Activated naive CD4-positive, alpha-beta T cell (primary cell): ENCODE data around the gene CAD.
"Not testable (repeated sequence)": the region's sequence is repeated elsewhere in the genome, so short reads cannot be mapped to it uniquely, and the experiment has no call there.

Experiments
- DNase-seq, 4 experiments: peaks; one replicate each; lab custom pipeline; 2025; lab: John Stamatoyannopoulos, UW

The CAD gene

GRCh38 chr2:27217173-27218121 is at the start of gene CAD:
Gene CAD (plus strand): TSS chr2:27217369. CDS start chr2:27217552, 183 bp downstream.
- peak; percentile 71 to 85 (median 78) for DNase-seq

GRCh38 chr2:27170581-27171337 is 46.4 kb upstream of the CAD start:
- DNase-seq: no peak

DNA sequence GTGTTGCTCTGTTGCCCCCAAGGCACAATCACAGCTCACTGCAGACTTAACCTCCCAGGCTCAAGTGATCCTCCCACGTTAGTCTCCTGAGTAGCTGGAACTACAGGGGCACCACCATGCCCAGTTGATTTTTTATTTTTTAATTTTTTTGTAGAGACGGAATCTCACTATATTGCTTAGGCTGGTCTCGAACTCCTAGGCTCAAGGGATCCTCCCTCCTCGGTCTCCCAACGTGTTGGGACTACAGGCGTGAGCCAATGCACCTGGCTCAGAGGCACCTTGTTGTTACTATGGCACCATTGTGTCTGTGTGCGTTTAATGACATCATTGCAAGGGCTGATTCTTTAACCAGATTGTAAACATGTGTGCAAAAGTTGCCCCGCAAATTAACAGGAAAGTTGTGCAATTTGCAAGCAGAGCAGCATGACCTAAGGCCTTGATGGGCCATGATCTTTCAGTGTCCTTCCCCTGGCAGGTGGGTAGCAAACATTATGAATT is 45.8 kb upstream of the CAD start:
- no peak for DNase-seq

DNA sequence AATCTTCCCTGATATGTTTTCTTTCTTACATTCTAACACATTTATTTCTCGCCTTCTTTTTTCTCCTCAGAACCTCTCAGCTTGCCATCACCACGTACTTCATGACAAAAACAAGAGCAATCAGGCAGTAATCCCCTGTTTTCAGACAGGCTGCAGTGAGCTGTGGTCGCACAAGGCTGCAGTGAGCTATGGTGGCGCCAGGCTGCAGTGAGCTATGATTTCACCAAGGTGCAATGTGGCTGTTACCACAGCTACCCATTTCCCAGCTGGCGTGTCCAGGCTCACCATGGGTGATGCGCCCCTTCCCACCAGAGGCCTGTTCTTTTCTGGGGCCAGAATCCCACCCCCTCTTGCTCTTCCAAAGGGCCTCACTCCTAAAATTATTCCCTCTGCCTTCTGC is 42.5 kb upstream of the CAD start:
- DNase-seq: no peak

DNA sequence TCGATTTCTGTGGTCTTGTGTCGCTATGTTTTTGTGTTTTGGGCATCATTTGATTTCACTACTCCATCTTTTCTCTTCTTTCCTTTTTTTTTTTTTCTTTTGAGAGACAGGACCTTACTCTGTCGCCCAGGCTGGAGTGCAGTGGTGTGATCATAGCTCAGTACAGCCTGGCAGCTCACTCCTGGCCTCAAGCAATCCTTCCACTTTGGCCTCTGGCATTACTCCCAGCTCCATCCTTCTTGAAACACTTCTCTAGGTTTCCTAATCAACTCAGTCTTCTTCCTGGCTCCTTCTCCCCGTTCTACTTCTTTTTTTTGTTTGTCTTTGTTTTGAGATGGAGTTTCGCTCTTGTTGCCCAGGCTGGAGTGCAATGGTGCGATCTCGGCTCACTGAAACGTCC is 41.8 kb upstream of the CAD start:
- no peak for DNase-seq

GRCh38 chr2:27175781-27176180 is 41.4 kb upstream of the CAD start:
- DNase-seq: not testable (repeated sequence)

- no peak for DNase-seq
Observed at GRCh38 chr2:27177441-27178351, 39.5 kb upstream of the CAD start.

DNA sequence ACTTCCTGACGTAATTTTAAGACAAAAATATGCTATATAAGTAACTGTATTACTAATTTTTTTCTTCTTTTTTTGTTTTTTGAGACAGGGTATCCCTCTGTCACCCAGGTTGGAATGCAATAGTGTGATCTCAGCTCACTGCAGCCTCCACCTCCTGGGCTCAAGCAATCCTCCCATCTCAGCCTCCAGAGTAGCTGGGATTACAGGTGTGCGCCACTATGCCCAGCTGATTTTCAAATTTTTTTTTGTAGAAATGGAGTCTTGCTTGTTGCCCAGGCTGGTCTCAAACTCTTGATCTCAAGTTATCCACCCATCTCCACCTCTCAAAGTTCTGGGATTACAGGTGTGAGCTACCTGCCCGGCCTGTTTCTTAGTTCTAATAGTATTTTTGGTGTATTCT is 38.7 kb upstream of the CAD start:
- no peak for DNase-seq

DNA sequence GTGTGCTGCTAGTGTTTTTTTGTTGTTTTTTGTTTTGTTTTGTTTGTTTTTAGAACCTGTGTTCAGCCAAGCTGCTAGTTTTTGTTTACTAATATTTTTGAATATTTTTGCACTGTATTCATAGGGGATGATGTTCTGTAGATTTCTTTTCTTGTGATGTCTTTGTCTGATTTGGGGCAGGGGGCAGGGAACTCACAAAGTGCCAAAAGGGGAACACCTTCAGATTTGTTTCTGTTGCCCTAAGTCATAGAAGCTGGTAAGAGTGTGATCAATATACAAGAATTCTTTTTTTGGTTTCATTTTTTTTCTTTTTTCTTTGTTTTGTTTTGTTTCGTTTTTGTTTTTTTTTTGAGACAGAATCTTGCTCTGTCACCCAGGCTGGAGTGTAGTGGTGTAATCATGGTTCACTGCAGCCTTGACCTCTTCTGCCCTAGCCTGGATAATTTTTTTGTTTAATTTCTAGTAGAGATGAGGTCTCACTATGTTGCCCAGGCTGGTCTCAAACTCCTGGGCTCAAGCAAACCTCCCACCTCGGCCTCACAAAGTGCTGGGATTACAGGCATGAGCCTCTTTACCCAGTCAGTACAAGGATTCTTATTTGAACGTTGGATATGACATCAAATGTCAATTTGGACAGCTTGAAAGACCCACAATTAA is 37.7 kb upstream of the CAD start:
- no peak for DNase-seq

GRCh38 chr2:27182346-27182745 is 34.8 kb upstream of the CAD start:
- no peak for DNase-seq

DNA sequence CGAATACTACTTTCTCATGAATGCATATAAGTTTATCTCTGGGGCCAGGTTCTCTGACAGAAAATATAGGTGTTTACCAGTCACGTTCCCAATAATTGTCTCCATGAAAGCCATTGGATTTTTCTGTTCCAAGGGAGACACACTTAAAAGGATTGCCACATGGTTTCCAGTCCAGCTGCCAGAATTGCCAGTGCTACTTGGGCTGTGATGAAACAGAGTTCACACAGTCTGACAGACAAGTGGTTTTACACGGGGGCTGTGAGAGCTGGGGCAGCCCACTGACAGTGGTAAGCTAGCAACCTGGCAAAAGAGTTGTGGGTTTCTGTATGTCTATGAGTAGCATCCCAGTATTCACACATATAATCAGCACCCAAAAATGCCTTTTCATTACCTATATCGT is 33.1 kb upstream of the CAD start:
- DNase-seq: no peak

DNA sequence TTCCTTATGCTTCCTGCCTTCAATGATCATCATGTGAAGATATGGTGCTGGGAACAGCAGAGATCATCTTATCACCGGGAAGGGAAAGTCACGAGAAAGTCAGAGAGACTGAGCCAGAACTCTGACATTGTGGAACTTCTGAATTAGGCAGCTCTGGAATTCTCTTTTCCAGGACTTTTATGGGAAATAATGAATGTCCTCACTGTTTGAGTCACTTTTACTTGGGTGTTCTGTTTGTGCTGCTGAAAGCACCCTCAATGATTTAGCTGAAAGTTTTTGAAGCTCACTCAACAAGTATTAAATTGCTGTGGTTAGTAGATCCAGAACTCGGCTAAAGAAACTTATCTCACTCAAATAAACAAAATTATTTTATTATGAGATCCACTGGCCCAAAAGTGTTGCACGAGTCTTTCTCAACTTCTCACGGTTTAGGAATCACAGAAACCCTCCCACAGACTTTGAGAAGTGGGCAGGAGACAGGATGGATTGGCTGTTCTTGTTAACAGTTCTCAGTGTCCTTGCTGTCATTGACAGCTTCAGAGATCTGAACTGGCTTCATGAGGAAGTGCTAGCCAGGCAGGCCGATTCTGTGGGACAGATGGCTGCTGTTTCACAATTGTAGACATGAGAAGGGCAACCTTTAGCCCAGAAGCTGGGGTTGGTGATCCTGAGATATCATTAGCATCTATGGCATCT is 31.7 kb upstream of the CAD start:
- DNase-seq: no peak

- no peak for DNase-seq
Observed at GRCh38 chr2:27186613-27187345, 30.4 kb upstream of the CAD start.

DNA sequence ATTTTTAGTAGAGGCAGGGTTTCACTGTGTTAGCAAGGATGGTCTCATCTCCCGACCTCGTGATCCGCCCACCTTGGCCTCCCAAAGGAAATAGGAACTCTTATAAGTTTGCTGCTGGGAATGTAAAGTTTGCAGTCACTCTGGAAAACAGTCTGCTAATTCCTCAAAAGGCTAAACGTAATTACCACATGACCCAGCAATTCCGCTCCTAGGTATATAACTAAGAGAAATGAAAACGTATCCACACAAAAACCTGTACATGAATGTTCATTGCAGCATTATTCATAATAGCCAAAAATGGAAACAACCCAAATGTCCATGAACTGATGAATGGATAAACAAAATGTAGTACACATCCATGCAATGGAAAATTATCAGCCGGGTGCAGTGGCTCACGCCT is 27.2 kb upstream of the CAD start:
- no peak for DNase-seq

DNA sequence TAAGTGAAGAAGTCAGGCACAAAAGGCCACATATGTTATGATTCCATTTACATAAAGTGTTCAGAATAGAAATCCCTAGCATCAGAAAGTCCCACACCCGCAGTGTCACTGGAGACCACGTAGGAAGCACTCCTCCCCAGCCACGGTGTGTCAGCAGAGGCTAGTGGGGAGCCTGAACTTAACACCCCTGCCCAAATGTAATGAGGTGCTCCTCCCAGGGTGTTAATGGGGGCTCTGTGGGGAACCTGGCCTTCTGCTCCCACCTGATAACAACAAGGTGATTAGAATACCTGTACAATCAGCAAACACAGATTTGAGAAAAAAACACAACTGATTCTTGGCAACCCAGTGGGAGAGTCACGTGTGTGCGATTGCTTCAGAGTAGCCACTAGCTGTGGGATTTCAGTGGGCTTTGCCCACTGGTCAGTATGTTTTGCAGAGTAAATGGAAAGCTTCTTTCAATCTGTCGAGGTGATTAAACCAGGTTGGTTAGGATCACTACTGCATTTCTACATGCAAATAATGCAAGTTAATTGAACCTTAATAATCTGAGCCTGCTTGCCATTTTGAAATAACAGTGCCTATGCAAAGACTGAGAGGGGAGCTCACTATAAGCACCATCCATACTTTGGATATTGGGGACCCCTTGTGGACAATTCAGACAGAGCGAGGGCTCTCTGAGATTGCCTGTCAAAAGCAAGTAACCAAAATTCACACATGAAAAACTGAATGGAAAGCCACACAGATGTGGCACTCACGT is 25.9 kb upstream of the CAD start:
- DNase-seq: peak in 1 of 4 experiments; percentile 3

GRCh38 chr2:27194538-27195354 is 22.4 kb upstream of the CAD start:
- DNase-seq: no peak

DNA sequence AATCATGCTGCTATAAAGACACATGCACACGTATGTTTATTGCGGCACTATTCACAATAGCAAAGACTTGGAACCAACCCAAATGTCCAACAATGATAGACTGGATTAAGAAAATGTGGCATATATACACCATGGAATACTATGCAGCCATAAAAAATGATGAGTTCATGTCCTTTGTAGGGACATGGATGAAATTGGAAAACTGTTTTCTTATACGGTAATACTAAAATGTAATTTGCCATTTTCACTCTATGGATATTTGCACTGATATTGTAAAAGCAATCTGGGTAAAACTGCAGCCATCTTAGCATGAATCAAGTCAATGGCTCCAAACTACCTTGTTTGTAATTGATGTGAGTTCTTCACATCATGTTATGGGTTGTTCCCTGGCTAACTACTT is 21.4 kb upstream of the CAD start:
- DNase-seq: not testable (repeated sequence)

- DNase-seq: not testable (repeated sequence)
Observed at GRCh38 chr2:27198068-27198467, 19.1 kb upstream of the CAD start.
